Upper lobe of left lung (tissue), 4 donors: ENCODE measurements around the gene POLE2.

Experiments used
- POLR2A ChIP-seq, 4 donors: fragments of 450-650 bp; IDR thresholded peaks; one replicate each; pipeline ENCODE4 v1.5.1; 2016 to 2017; ENCODE audit warnings: antibody characterized with exemption in 4 of 4, mild to moderate bottlenecking in 2 of 4
- POLR2AphosphoS5 ChIP-seq, 2 donors: sonication (generic); formaldehyde crosslinking; IDR thresholded peaks; one replicate each; pipeline ENCODE4 v1.5.1; 2017; ENCODE audit warnings: antibody characterized with exemption in 2 of 2
- TF ChIP-seq, protein P1 (sequence below), 6 experiments: fragments of 450-650 bp in 4 of 6; fragments of 200-600 bp in 2 of 6; sonication (generic) in 2 of 6; IDR thresholded peaks; one replicate each; pipeline ENCODE4 v1.5.1; 2016 to 2019; ENCODE audit warnings: antibody characterized with exemption in 6 of 6

DNA sequence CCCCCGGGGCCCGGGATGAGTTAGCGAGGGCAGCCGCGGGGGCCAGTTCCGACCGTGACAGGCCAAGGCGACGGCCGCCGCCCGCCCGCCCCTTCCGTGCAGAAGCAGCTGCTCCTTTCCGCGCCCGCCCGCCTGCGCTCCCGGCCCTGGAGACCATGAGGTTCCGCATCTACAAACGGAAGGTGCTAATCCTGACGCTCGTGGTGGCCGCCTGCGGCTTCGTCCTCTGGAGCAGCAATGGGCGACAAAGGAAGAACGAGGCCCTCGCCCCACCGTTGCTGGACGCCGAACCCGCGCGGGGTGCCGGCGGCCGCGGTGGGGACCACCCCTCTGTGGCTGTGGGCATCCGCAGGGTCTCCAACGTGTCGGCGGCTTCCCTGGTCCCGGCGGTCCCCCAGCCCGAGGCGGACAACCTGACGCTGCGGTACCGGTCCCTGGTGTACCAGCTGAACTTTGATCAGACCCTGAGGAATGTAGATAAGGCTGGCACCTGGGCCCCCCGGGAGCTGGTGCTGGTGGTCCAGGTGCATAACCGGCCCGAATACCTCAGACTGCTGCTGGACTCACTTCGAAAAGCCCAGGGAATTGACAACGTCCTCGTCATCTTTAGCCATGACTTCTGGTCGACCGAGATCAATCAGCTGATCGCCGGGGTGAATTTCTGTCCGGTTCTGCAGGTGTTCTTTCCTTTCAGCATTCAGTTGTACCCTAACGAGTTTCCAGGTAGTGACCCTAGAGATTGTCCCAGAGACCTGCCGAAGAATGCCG lies 66.7 kb downstream of the POLE2 start:
- TF ChIP-seq, protein P1, sequence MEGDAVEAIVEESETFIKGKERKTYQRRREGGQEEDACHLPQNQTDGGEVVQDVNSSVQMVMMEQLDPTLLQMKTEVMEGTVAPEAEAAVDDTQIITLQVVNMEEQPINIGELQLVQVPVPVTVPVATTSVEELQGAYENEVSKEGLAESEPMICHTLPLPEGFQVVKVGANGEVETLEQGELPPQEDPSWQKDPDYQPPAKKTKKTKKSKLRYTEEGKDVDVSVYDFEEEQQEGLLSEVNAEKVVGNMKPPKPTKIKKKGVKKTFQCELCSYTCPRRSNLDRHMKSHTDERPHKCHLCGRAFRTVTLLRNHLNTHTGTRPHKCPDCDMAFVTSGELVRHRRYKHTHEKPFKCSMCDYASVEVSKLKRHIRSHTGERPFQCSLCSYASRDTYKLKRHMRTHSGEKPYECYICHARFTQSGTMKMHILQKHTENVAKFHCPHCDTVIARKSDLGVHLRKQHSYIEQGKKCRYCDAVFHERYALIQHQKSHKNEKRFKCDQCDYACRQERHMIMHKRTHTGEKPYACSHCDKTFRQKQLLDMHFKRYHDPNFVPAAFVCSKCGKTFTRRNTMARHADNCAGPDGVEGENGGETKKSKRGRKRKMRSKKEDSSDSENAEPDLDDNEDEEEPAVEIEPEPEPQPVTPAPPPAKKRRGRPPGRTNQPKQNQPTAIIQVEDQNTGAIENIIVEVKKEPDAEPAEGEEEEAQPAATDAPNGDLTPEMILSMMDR (IDR thresholded peaks at IDR 0.05) = no peak
- TF ChIP-seq POLR2A (IDR thresholded peaks at IDR 0.05) (no peak), POLR2AphosphoS5 (IDR thresholded peaks at IDR 0.05) (no peak)
